SW 1271 (cell line): ENCODE measurements around the gene PPP1R36.
A peak's percentile ranks its signal among the peaks of the same experiment; 100 is the strongest.
"Not testable (repeated sequence)": the region's sequence is repeated elsewhere in the genome, so short reads cannot be mapped to it uniquely, and the experiment has no call there.

Experiments used
- DNase-seq, 2 experiments: peaks; one replicate each; lab custom pipeline; 2025; lab: John Stamatoyannopoulos, UW

The PPP1R36 gene

GRCh38 chr14:64612021-64612380 is 62.2 kb downstream of the PPP1R36 start:
- peak in 1 of 2 experiments; percentile 41 for DNase-seq

- DNase-seq = no peak
These were observed 63.4 kb downstream of the PPP1R36 start for GRCh38 chr14:64612971-64613666.

GRCh38 chr14:64614166-64614565 is 64.4 kb downstream of the PPP1R36 start:
- DNase-seq = no peak

- no peak for DNase-seq
These were observed 65.1 kb downstream of the PPP1R36 start for GRCh38 chr14:64614805-64615391.

- not testable (repeated sequence) for DNase-seq
These were observed 68.2 kb downstream of the PPP1R36 start for GRCh38 chr14:64617872-64618408.

GRCh38 chr14:64620910-64621309 is 71.1 kb downstream of the PPP1R36 start:
- DNase-seq = no peak

- DNase-seq = no peak
These were observed 73.9 kb downstream of the PPP1R36 start for GRCh38 chr14:64623554-64624165.

GRCh38 chr14:64625386-64626232 is 75.8 kb downstream of the PPP1R36 start:
- no peak for DNase-seq

- DNase-seq = no peak
These were observed 79.2 kb downstream of the PPP1R36 start for GRCh38 chr14:64628940-64629408.

- no peak for DNase-seq
These were observed 81.0 kb downstream of the PPP1R36 start for GRCh38 chr14:64630778-64631177.

- DNase-seq = not testable (repeated sequence)
These were observed 81.5 kb downstream of the PPP1R36 start for GRCh38 chr14:64631222-64631621.

- no peak for DNase-seq
These were observed 82.3 kb downstream of the PPP1R36 start for GRCh38 chr14:64632056-64632455.

GRCh38 chr14:64634558-64634957 is 84.8 kb downstream of the PPP1R36 start:
- no peak for DNase-seq

- peak in 1 of 2 experiments; percentile 52 for DNase-seq
These were observed 86.6 kb downstream of the PPP1R36 start for GRCh38 chr14:64636208-64636979.

GRCh38 chr14:64636980-64637429 is 87.2 kb downstream of the PPP1R36 start:
- no peak for DNase-seq

- DNase-seq = no peak
These were observed 88.1 kb downstream of the PPP1R36 start for GRCh38 chr14:64637735-64638473.

- no peak for DNase-seq
These were observed 88.9 kb downstream of the PPP1R36 start for GRCh38 chr14:64638625-64639024.
